Measurements from ENCODE around the gene CCNB3. TPM values are rescaled to one million over a fixed set of nuclear protein-coding genes. Genes with fewer than 3 reads are reported as not detected.

CCNB3 gene
- total and polyA plus RNA-seq, 2 experiments from 2014 or later, result 0.04 TPM; not detected in 1

DNA sequence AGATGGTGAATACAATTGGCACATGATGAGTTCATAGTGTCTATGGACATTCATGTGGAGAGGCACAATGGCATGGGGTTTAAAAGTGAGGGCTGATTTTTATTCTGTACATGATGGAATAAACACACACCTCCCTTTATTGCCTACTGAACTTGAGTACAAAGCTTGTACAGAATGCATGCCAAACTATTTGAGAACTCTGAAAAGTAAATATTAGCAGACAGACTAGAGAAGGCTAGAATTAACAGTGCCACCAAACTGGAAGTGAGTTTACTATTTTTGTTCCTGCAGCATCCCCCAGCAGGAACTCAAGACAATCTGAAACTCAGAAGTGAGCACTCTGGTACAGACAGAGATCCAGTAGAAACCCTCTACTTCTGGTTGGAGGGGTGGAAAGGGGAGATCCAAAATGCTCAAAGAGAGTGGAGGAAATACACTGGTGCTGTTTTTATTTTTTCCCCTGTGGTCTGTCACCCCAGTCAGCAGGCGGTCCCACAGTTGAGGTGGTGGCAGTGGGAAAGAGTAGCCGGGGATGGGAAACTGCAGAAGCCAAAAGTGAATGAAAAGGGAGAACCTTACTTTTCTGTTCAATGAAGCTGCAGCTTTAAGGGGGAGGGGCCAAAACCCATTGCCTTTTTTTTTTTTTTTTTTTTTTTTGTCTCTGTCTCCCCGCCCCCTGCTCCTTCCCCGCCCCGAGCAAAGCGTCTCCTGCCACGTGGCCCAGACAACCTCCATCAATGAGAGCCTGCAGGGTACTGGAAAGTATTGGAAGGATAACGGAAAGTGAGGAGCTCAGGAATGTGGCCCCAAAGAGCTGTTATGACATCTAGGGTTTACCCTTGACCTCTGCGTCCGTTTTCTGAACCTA is 24.3 kb upstream of the CCNB3 start:
- H3K4me2 ChIP-seq (ENCODE audit: unreplicated experiment), result no peak overlapping the region
- in situ Hi-C loops (cut with MboI), result no loop called here
- H2AFZ ChIP-seq, result no peak overlapping the region
- no peaks in the 10 kb centered on the region for H3K4me1 ChIP-seq (ENCODE audit: insufficient read depth)
- no peaks in the 10 kb centered on the region for H3K79me2 ChIP-seq (ENCODE audit: insufficient read depth)
- H3K27me3 ChIP-seq (replicated peaks; ENCODE audit: insufficient read depth), result no peaks in the 10 kb centered on the region
- H4K20me1 ChIP-seq (ENCODE audit: insufficient read depth), result no peaks in the 10 kb centered on the region
- H3K36me3 ChIP-seq (ENCODE audit: low read depth), result no peaks in the 10 kb centered on the region
- no peak overlapping the region for H3K4me3 ChIP-seq
- no peak for TF ChIP-seq EZH2phosphoT487 (IDR thresholded peaks at IDR 0.05; ENCODE audit: insufficient read depth, low read depth)
- no peak for TF ChIP-seq EZH2 (IDR thresholded peaks at IDR 0.05; ENCODE audit: insufficient read depth, poor library complexity, severe bottlenecking)
- no peak overlapping the region for H3K9ac ChIP-seq
- no peaks in the 10 kb centered on the region for H3F3A ChIP-seq (ENCODE audit: insufficient read depth)
- no peak overlapping the region for H3K27ac ChIP-seq
- H3K9me2 ChIP-seq (ENCODE audit: insufficient read depth), result no peaks in the 10 kb centered on the region
- DNase-seq, result peak; percentile 7
- WGBS, 2 experiments (ENCODE audit: low coverage in 1 of 2, low lambda C conversion rate in 2 of 2, missing lambda C conversion rate in 2 of 2), result 20 to 21% methylated on average over 10 of the region's 10 CpGs
- no peaks in the 10 kb centered on the region for H3K9me3 ChIP-seq (ENCODE audit: low read depth)

DNA sequence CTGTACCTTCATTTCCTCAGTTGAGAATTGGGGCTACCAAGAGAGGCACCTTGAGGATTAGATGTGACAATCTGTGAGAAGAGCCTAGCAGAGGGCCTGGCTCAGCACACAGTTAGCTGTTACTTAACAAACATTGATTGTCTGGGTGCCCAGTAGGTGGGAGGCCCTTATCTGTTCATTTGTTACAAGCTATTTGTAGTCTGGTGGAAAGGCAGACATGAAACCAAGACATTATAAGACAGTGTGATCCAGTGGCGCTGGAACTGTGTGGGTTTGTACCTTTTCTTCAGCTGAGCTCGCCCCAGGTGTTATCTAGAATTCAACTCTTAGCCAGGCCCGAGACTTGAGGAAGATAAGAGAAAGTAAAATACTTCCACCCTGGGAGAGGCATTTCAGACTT is 20.7 kb upstream of the CCNB3 start:
- no peaks in the 10 kb centered on the region for H3F3A ChIP-seq (ENCODE audit: insufficient read depth)
- H3K4me3 ChIP-seq, result no peak overlapping the region
- H3K4me1 ChIP-seq (ENCODE audit: insufficient read depth), result no peaks in the 10 kb centered on the region
- 23 to 36% methylated on average over 3 of the region's 3 CpGs for WGBS, 2 experiments (ENCODE audit: low coverage in 1 of 2, low lambda C conversion rate in 2 of 2, missing lambda C conversion rate in 2 of 2)
- in situ Hi-C loops (cut with MboI), result no loop called here
- H3K27me3 ChIP-seq (replicated peaks; ENCODE audit: insufficient read depth), result no peaks in the 10 kb centered on the region
- H3K9ac ChIP-seq, result no peak overlapping the region
- no peaks in the 10 kb centered on the region for H3K79me2 ChIP-seq (ENCODE audit: insufficient read depth)
- H3K36me3 ChIP-seq (ENCODE audit: low read depth), result no peaks in the 10 kb centered on the region
- H2AFZ ChIP-seq, result no peak overlapping the region
- no peaks in the 10 kb centered on the region for H3K9me3 ChIP-seq (ENCODE audit: low read depth)
- H3K4me2 ChIP-seq (ENCODE audit: unreplicated experiment), result no peak overlapping the region
- DNase-seq, result no peak
- no peaks in the 10 kb centered on the region for H4K20me1 ChIP-seq (ENCODE audit: insufficient read depth)
- H3K9me2 ChIP-seq (ENCODE audit: insufficient read depth), result no peaks in the 10 kb centered on the region
- TF ChIP-seq EZH2phosphoT487 (IDR thresholded peaks at IDR 0.05; ENCODE audit: insufficient read depth, low read depth), result no peak
- TF ChIP-seq EZH2 (IDR thresholded peaks at IDR 0.05; ENCODE audit: insufficient read depth, poor library complexity, severe bottlenecking), result no peak
- H3K27ac ChIP-seq, result no peak overlapping the region

DNA sequence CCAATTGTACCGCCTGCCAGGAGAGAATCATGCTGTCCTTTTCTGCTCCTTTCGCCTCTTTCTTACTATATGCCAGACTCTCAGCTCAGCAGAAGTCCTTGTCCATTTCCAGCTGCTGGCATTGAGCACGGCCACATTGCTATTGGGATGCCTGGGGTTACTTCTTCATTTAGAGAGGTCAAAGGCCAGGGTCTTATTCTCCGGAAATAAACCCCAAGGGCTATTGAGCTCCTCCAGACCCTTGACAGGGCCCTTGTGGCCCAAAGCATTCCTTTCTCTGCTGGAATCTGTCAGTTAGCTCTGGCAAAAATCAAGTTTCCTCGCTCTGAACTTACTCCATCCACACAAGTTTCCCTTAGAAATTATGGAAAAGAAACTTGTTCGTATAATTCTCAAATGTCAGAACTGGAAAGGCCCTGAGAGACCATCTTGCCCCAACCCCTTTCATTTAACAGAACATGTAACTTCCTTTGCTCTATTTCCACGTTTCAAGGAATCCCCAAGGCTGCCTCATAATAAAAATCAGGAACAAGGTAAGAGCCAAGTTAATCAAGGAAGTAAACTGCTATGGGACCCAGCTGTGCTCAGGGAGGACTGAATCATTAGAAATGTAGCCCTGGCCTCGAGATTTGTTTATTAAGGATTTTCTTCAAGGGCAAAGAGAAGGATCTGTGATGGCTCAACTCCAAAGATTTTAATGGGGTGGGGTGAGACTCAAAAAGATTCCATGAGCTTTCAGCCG is 15.5 kb upstream of the CCNB3 start:
- Histone ChIP-seq H3K79me2 (ENCODE audit: insufficient read depth) (no peaks in the 10 kb centered on the region), H3K9ac (no peak overlapping the region), H3K4me1 (ENCODE audit: insufficient read depth) (no peaks in the 10 kb centered on the region), H3K4me2 (ENCODE audit: unreplicated experiment) (no peak overlapping the region), H3K9me3 (ENCODE audit: low read depth) (no peaks in the 10 kb centered on the region), H4K20me1 (ENCODE audit: insufficient read depth) (no peaks in the 10 kb centered on the region), H3F3A (ENCODE audit: insufficient read depth) (no peaks in the 10 kb centered on the region), H3K27ac (no peak overlapping the region), H3K4me3 (no peak overlapping the region), H3K9me2 (ENCODE audit: insufficient read depth) (no peaks in the 10 kb centered on the region), H3K36me3 (ENCODE audit: low read depth) (no peaks in the 10 kb centered on the region), H2AFZ (no peak overlapping the region), H3K27me3 (replicated peaks; ENCODE audit: insufficient read depth) (no peaks in the 10 kb centered on the region)
- no peak for DNase-seq
- in situ Hi-C loops (cut with MboI), result no loop called here
- no peak for TF ChIP-seq EZH2 (IDR thresholded peaks at IDR 0.05; ENCODE audit: insufficient read depth, poor library complexity, severe bottlenecking)
- no peak for TF ChIP-seq EZH2phosphoT487 (IDR thresholded peaks at IDR 0.05; ENCODE audit: insufficient read depth, low read depth)
- 24 to 32% methylated on average over 9 of the region's 9 CpGs for WGBS, 2 experiments (ENCODE audit: low coverage in 1 of 2, low lambda C conversion rate in 2 of 2, missing lambda C conversion rate in 2 of 2)

- no peaks in the 10 kb centered on the region for H3K79me2 ChIP-seq (ENCODE audit: insufficient read depth)
- H3K9me2 ChIP-seq (ENCODE audit: insufficient read depth), result no peaks in the 10 kb centered on the region
- no peak for DNase-seq
- H3K4me3 ChIP-seq, result no peak overlapping the region
- no peaks in the 10 kb centered on the region for H3F3A ChIP-seq (ENCODE audit: insufficient read depth)
- no peak overlapping the region for H3K4me2 ChIP-seq (ENCODE audit: unreplicated experiment)
- H3K9me3 ChIP-seq (ENCODE audit: low read depth), result no peaks in the 10 kb centered on the region
- no peak overlapping the region for H2AFZ ChIP-seq
- H3K36me3 ChIP-seq (ENCODE audit: low read depth), result no peaks in the 10 kb centered on the region
- no peak overlapping the region for H3K9ac ChIP-seq
- 70 to 80% methylated on average over 1 to 4 of the region's 4 CpGs for WGBS, 2 experiments (ENCODE audit: low coverage in 1 of 2, low lambda C conversion rate in 2 of 2, missing lambda C conversion rate in 2 of 2)
- in situ Hi-C loops (cut with MboI), result no loop called here
- H4K20me1 ChIP-seq (ENCODE audit: insufficient read depth), result no peaks in the 10 kb centered on the region
- no peak for TF ChIP-seq EZH2 (IDR thresholded peaks at IDR 0.05; ENCODE audit: insufficient read depth, poor library complexity, severe bottlenecking)
- no peak for TF ChIP-seq EZH2phosphoT487 (IDR thresholded peaks at IDR 0.05; ENCODE audit: insufficient read depth, low read depth)
- no peaks in the 10 kb centered on the region for H3K4me1 ChIP-seq (ENCODE audit: insufficient read depth)
- H3K27ac ChIP-seq, result no peak overlapping the region
- H3K27me3 ChIP-seq (replicated peaks; ENCODE audit: insufficient read depth), result no peaks in the 10 kb centered on the region
Measured at GRCh38 chrX:50198348-50198747, 6.2 kb upstream of the CCNB3 start.

All from GM23248 (cell line).